Measurements from ENCODE around the gene CDC7.

- TF ChIP-seq CTCF (IDR thresholded peaks at IDR 0.05) (peak; percentile 72), EZH2 (IDR thresholded peaks at IDR 0.05) (no peak), EZH2phosphoT487 (IDR thresholded peaks at IDR 0.05) (no peak)
Observed at GRCh38 chr1:91511386-91511785, 10.7 kb downstream of the CDC7 start.

Measured in neural progenitor cell (in vitro differentiated cells).